MCF 10A (cell line): Measurements from ENCODE around the gene NOL4L. TPM values are rescaled to one million over a fixed set of nuclear protein-coding genes. Genes with fewer than 3 reads are reported as not detected.

Source experiments
- BruUV-seq: library from RNA; stranded (reverse); fragments of 400-500 nt; replicated peaks from 2 replicates; lab custom pipeline; 2021; lab: Mats Ljungman, UMichigan
- CTCF ChIA-PET: fragments of 300-600 bp; sonication (Branson Sonifier 250); formaldehyde crosslinking; extraction: SDS; loops from one replicate; lab custom pipeline; 2021; ENCODE audit warnings: antibody characterized with exemption, inconsistent platforms; lab: Yijun Ruan, JAX
- POLR2A ChIA-PET: fragments of 300-600, 350-650 bp; sonication (Branson Sonifier 250); formaldehyde crosslinking; extraction: SDS; loops from one replicate; lab custom pipeline; 2020; ENCODE audit warnings: antibody characterized with exemption, inconsistent platforms; lab: Yijun Ruan, JAX
- DNase-seq: peaks from one replicate; pipeline ENCODE4 v3.0.0-alpha.2; 2018; ENCODE audit not compliant: unreplicated experiment
- H3K27ac Mint-ChIP-seq: one replicate; pipeline ENCODE4 v1.8.0; 2022; ENCODE audit warnings: mild to moderate bottlenecking, low read depth, mixed read lengths; ENCODE audit not compliant: unreplicated experiment
- H3K27me3 Mint-ChIP-seq: one replicate; pipeline ENCODE4 v1.8.0; 2022; ENCODE audit warnings: mixed read lengths; ENCODE audit not compliant: insufficient read depth, unreplicated experiment
- H3K36me3 Mint-ChIP-seq: one replicate; pipeline ENCODE4 v1.8.0; 2022; ENCODE audit warnings: mild to moderate bottlenecking, moderate library complexity, mixed read lengths; ENCODE audit not compliant: insufficient read depth, unreplicated experiment
- H3K4me1 Mint-ChIP-seq: one replicate; pipeline ENCODE4 v1.8.0; 2022; ENCODE audit warnings: mixed read lengths; ENCODE audit not compliant: insufficient read depth, unreplicated experiment
- H3K4me3 Mint-ChIP-seq: one replicate; pipeline ENCODE4 v1.8.0; 2022; ENCODE audit warnings: mild to moderate bottlenecking, moderate library complexity, mixed read lengths; ENCODE audit not compliant: unreplicated experiment
- H3K9me3 Mint-ChIP-seq: one replicate; pipeline ENCODE4 v1.8.0; 2022; ENCODE audit warnings: mixed read lengths; ENCODE audit not compliant: unreplicated experiment
- intact Hi-C: fragments of 100-400 bp; cut with micrococcal nuclease; formaldehyde crosslinking; loops from 2 replicates; pipeline ENCODE4 v1.14.1; 2022
- total RNA-seq: library from RNA; stranded (reverse); gene quantifications from 2 replicates; pipeline ENCODE4 v1.2.3, GENCODE V29; 2022
- TF ChIP-seq, protein P1 (sequence below): fragments of 200-600 bp; IDR thresholded peaks from one replicate; pipeline ENCODE4 v1.8.0; 2022; ENCODE audit warnings: antibody characterized with exemption, mild to moderate bottlenecking; ENCODE audit not compliant: unreplicated experiment

NOL4L gene
- total RNA-seq, 1 experiment from 2014 or later, result 3.3 TPM

DNA sequence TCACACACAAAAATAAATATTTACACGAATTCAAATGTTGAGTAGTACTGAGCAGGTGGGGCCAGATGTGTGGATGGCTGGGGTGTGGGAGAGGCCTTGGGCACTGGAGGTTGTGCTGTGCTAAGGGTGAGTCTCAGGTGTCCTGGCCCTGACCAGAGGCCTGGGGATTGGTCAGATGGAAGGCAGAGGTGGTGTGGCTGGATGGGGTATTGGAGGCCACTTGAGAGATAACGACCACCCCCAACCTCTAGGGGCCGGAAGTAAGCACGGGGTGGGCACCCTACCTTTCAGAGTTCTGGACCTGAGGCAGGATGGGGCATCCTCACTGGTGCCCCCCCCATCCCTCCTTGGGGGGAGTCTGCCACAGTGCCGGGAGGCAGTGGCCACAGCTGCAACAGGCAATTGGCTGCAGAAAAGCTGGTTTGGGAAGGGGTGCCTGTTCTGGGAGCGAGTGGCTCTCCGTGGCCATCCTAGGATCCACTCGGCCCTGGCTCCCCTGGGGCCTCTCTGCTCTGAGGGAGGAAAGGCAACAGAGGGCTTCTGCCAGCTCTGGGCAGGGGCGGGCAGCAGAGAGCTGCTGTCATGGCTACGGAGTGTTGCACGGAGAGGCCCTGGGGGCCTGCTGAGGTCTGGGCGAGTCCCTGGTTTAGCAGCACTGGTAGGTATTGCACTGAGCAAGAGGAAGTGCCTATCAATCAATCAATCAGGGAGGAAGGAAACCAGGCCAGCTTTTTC is 139.4 kb downstream of the NOL4L start:
- Mint-ChIP-seq H3K36me3 (peaks cover 46% of the 10 kb centered on the region), H3K4me3 (no peak overlapping the region), H3K27ac (no peak overlapping the region), H3K9me3 (no peaks in the 10 kb centered on the region), H3K4me1 (peaks cover 5% of the 10 kb centered on the region), H3K27me3 (no peaks in the 10 kb centered on the region)
- CTCF ChIA-PET, result interaction anchor here (0.6 kb wide), 2 partner anchors 108 to 369 kb away, joined by 3 to 5 read pairs; no protein-coding TSS in a partner anchor
- DNase-seq, result no peak
- no TSS peak for BruUV-seq
- POLR2A ChIA-PET, result interaction anchor here (0.6 kb wide), 1 partner anchor 374 kb away, joined by 4 read pairs; the partner anchor contains the start of gene MAPRE1
- TF ChIP-seq, protein P1, sequence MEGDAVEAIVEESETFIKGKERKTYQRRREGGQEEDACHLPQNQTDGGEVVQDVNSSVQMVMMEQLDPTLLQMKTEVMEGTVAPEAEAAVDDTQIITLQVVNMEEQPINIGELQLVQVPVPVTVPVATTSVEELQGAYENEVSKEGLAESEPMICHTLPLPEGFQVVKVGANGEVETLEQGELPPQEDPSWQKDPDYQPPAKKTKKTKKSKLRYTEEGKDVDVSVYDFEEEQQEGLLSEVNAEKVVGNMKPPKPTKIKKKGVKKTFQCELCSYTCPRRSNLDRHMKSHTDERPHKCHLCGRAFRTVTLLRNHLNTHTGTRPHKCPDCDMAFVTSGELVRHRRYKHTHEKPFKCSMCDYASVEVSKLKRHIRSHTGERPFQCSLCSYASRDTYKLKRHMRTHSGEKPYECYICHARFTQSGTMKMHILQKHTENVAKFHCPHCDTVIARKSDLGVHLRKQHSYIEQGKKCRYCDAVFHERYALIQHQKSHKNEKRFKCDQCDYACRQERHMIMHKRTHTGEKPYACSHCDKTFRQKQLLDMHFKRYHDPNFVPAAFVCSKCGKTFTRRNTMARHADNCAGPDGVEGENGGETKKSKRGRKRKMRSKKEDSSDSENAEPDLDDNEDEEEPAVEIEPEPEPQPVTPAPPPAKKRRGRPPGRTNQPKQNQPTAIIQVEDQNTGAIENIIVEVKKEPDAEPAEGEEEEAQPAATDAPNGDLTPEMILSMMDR, result no peak
- intact Hi-C loops, result no loop called here

DNA sequence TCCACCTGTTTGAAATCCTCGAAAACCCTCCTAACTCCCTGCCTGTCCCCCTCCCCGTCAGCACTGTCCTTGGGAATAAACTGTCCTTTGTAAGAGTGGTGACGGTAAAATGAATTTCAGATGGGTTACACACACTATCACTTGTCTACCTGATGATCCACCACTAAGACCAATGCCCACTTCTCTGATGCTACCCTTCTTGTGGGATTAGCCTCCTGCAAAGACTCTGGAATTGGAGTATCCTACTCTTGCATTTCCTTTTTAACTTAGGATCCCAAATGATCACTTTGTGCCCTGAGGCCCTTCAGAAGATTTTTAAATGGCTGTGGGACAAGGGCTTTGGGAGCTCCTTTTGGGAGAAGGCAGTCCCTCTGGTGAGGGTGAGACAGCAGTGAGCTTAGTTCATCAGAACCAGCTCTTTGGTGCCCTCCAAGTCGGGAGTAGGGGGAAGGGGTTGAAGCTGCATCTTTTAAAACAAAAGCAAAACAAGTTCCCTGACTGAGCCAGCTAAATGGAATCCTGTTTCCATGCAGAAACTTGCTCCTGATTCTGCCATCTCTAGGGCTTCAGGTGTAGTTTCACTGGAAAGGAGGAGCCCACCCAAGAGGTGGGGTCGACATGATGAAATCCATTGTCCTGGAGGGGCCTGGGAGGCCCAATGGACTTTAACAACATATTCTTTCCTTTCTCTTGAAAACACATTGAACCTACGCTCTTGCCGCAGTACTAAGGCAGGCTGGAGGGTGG is 140.5 kb downstream of the NOL4L start:
- ChIA-PET CTCF (interaction anchor here (0.6 kb wide), 3 partner anchors 156 to 368 kb away, joined by 3 to 7 read pairs (median 3); no protein-coding TSS in a partner anchor), POLR2A (interaction anchor here (1.2 kb wide), 1 partner anchor 14 kb away, joined by 3 read pairs; no protein-coding TSS in a partner anchor)
- no TSS peak for BruUV-seq
- Mint-ChIP-seq H3K36me3 (peaks cover 47% of the 10 kb centered on the region), H3K4me3 (no peak overlapping the region), H3K27me3 (no peaks in the 10 kb centered on the region), H3K9me3 (no peaks in the 10 kb centered on the region), H3K27ac (no peak overlapping the region), H3K4me1 (peaks cover 5% of the 10 kb centered on the region)
- TF ChIP-seq, protein P1, result no peak
- no peak for DNase-seq
- intact Hi-C loops, result no loop called here

DNA sequence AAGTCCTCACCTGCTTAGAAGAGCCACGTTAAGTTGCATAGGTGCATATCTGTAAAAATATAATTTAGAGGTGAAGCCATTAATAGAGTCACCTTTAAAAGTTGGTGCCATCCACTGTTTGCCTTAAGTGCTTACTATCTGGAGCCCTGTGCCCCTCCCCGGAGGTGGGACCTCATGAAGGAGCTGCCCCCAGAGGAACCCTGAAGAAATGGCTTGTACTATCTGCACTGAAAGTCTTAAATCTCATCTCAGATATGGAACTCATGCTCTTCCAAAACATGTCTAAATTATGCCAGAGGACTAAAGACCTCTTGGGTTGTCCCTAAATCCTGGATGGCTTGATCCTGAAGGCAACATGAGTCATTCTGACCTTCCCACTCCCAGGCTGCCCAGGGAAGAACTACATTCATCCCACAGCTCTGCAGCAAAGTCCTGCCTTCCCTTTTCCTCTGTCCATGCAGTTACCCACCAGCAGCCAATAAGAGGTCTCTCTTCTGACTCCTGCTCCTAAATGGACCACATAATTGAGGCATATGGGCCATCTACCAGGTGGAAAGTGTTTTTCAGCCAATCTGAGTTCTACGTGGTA is 141.7 kb downstream of the NOL4L start:
- Mint-ChIP-seq H3K27me3 (no peaks in the 10 kb centered on the region), H3K9me3 (no peaks in the 10 kb centered on the region), H3K4me3 (no peak overlapping the region), H3K4me1 (peaks cover 5% of the 10 kb centered on the region), H3K36me3 (peaks cover 52% of the 10 kb centered on the region), H3K27ac (no peak overlapping the region)
- TF ChIP-seq, protein P1, result no peak
- intact Hi-C loops, result no loop called here
- ChIA-PET POLR2A (interaction anchor here (0.5 to 1.2 kb wide), 2 partner anchors 13 to 622 kb away, joined by 3 to 4 read pairs; no protein-coding TSS in a partner anchor), CTCF (interaction anchor here (1.0 kb wide), 1 partner anchor 13 kb away, joined by 4 read pairs; no protein-coding TSS in a partner anchor)
- BruUV-seq, result no TSS peak
- no peak for DNase-seq
